ENCODE results near the gene LDLRAD2.
"Not testable (repeated sequence)": the region's sequence is repeated elsewhere in the genome, so short reads cannot be mapped to it uniquely, and the experiment has no call there.

Gene LDLRAD2

GRCh38 chr1:21783679-21784603 is 28.1 kb upstream of the LDLRAD2 start:
- in situ Hi-C loops (cut with MboI; ENCODE audit: low sequenced_read_pairs, unreplicated experiment), result no loop called here
- DNase-seq (ENCODE audit: low spot score), result peak; percentile 90
- TF ChIP-seq CTCF (IDR thresholded peaks at IDR 0.05; ENCODE audit: borderline replicate concordance, control extremely low read depth, extremely low read depth, insufficient read depth, missing control alignments), result no peak

GRCh38 chr1:21785764-21786163 is 26.3 kb upstream of the LDLRAD2 start:
- in situ Hi-C loops (cut with MboI; ENCODE audit: low sequenced_read_pairs, unreplicated experiment); DNase-seq (ENCODE audit: low spot score): not testable (repeated sequence)

- in situ Hi-C loops (cut with MboI; ENCODE audit: low sequenced_read_pairs, unreplicated experiment), result no loop called here
- TF ChIP-seq CTCF (IDR thresholded peaks at IDR 0.05; ENCODE audit: borderline replicate concordance, control extremely low read depth, extremely low read depth, insufficient read depth, missing control alignments), result no peak
- DNase-seq (ENCODE audit: low spot score), result no peak
Measured at GRCh38 chr1:21786640-21787039, 25.4 kb upstream of the LDLRAD2 start.

GRCh38 chr1:21793104-21793503 is 19.0 kb upstream of the LDLRAD2 start:
- in situ Hi-C loops (cut with MboI; ENCODE audit: low sequenced_read_pairs, unreplicated experiment), result no loop called here
- DNase-seq (ENCODE audit: low spot score), result no peak
- no peak for TF ChIP-seq CTCF (IDR thresholded peaks at IDR 0.05; ENCODE audit: borderline replicate concordance, control extremely low read depth, extremely low read depth, insufficient read depth, missing control alignments)

- no peak for TF ChIP-seq CTCF (IDR thresholded peaks at IDR 0.05; ENCODE audit: borderline replicate concordance, control extremely low read depth, extremely low read depth, insufficient read depth, missing control alignments)
- in situ Hi-C loops (cut with MboI; ENCODE audit: low sequenced_read_pairs, unreplicated experiment), result no loop called here
- DNase-seq (ENCODE audit: low spot score), result no peak
Measured at GRCh38 chr1:21794656-21795055, 17.4 kb upstream of the LDLRAD2 start.

GRCh38 chr1:21795075-21795474 is 17.0 kb upstream of the LDLRAD2 start:
- in situ Hi-C loops (cut with MboI; ENCODE audit: low sequenced_read_pairs, unreplicated experiment), result no loop called here
- no peak for DNase-seq (ENCODE audit: low spot score)
- TF ChIP-seq CTCF (IDR thresholded peaks at IDR 0.05; ENCODE audit: borderline replicate concordance, control extremely low read depth, extremely low read depth, insufficient read depth, missing control alignments), result no peak

GRCh38 chr1:21799730-21800129 is 12.3 kb upstream of the LDLRAD2 start:
- in situ Hi-C loops (cut with MboI; ENCODE audit: low sequenced_read_pairs, unreplicated experiment), result no loop called here
- no peak for DNase-seq (ENCODE audit: low spot score)
- TF ChIP-seq CTCF (IDR thresholded peaks at IDR 0.05; ENCODE audit: borderline replicate concordance, control extremely low read depth, extremely low read depth, insufficient read depth, missing control alignments), result no peak

Measured in GM13976 (cell line).